ENCODE measurements around the gene ALK.

The ALK gene

DNA sequence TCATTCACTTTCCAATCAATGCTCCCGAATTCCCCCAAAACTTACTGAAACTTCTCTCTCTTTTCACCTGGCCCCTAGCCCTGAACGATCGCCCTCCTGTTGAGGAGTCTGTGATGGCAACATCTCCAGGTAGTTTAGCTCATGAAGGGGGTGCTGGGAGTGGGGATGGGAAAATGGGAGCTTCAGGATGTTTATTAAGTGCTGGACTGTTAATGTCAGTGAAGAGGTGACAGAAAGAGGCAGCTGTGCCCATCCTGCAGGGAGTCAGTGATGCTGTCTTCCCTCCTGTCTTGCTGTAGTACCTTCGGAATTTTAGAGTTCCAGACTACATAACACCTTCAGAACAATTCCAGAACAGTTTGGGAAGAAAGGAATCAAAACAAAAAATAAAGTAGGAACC lies 308.8 kb downstream of the ALK start:
- no peaks in the 10 kb centered on the region for H3K36me3 ChIP-seq (ENCODE audit: control insufficient read depth, insufficient read depth, low read length)
- no peak overlapping the region for H3K4me3 ChIP-seq (ENCODE audit: low read depth, low read length)
- no peaks in the 10 kb centered on the region for H3K9me3 ChIP-seq (ENCODE audit: control insufficient read depth, insufficient read depth, low read length)
- 0 out of 2 replicates have a peak, but pooled peaks cover 3% of the 10 kb centered on the region for H3K4me1 ChIP-seq (ENCODE audit: control insufficient read depth, insufficient read depth, low read length)
- H3K9ac ChIP-seq (ENCODE audit: low read depth, low read length) = no peak overlapping the region
- no peaks in the 10 kb centered on the region for H3K27me3 ChIP-seq (ENCODE audit: control insufficient read depth, insufficient read depth, low read length)
- H3K27ac ChIP-seq (ENCODE audit: low read depth, low read length) = no peak overlapping the region

DNA sequence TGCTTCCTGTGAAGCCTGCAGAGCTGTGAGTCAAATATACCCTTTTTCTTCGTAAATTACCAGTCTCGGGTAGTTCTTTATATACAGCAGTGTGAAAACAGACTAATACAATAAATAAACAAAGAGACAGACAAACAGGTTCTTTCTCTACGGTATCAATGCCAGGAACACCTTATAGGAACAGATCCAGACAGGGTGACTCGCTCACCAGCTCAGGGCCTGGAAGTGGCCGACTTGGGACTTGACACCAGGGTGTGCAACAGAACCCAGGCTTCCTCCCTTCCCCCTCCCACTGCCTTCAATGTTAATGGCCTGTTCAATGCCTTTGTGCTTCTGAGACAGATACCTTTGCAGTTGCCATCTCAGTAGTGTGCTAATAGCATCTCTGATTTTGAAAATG lies 309.5 kb downstream of the ALK start:
- H3K27ac ChIP-seq (ENCODE audit: low read depth, low read length) = no peak overlapping the region
- H3K4me3 ChIP-seq (ENCODE audit: low read depth, low read length) = no peak overlapping the region
- no peaks in the 10 kb centered on the region for H3K9me3 ChIP-seq (ENCODE audit: control insufficient read depth, insufficient read depth, low read length)
- no peaks in the 10 kb centered on the region for H3K27me3 ChIP-seq (ENCODE audit: control insufficient read depth, insufficient read depth, low read length)
- H3K9ac ChIP-seq (ENCODE audit: low read depth, low read length) = no peak overlapping the region
- peaks cover 4% of the 10 kb centered on the region; the same call in 1 of the 2 replicates for H3K4me1 ChIP-seq (ENCODE audit: control insufficient read depth, insufficient read depth, low read length)
- no peaks in the 10 kb centered on the region for H3K36me3 ChIP-seq (ENCODE audit: control insufficient read depth, insufficient read depth, low read length)

DNA sequence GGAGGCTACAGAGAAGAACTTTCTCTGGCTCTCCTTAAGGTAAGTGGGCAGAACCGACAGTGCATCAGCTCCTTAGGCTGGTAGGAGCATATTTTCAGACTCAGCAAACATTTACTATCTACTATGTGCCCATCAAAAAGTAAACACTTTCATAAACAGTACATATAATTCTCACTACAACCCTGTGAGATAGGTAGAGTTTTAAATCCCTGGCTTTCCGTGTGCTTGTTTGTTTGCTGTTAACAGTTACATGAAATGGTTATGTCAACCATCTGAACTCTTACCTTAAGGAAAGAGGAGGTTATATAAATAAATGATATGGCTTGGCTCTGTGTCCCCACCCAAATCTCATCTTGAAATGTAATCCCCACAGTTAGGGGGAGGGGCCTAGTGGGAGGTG lies 310.1 kb downstream of the ALK start:
- Histone ChIP-seq H3K4me3 (ENCODE audit: low read depth, low read length) (no peak overlapping the region), H3K9me3 (ENCODE audit: control insufficient read depth, insufficient read depth, low read length) (no peaks in the 10 kb centered on the region), H3K9ac (ENCODE audit: low read depth, low read length) (no peak overlapping the region), H3K27ac (ENCODE audit: low read depth, low read length) (no peak overlapping the region), H3K36me3 (ENCODE audit: control insufficient read depth, insufficient read depth, low read length) (no peaks in the 10 kb centered on the region), H3K4me1 (ENCODE audit: control insufficient read depth, insufficient read depth, low read length) (peaks cover 7% of the 10 kb centered on the region; the same call in 1 of the 2 replicates), H3K27me3 (ENCODE audit: control insufficient read depth, insufficient read depth, low read length) (no peaks in the 10 kb centered on the region)

GRCh38 chr2:29610569-29610968 lies 310.8 kb downstream of the ALK start:
- no peaks in the 10 kb centered on the region for H3K27me3 ChIP-seq (ENCODE audit: control insufficient read depth, insufficient read depth, low read length)
- H3K4me3 ChIP-seq (ENCODE audit: low read depth, low read length) = no peak overlapping the region
- H3K9ac ChIP-seq (ENCODE audit: low read depth, low read length) = no peak overlapping the region
- no peaks in the 10 kb centered on the region for H3K36me3 ChIP-seq (ENCODE audit: control insufficient read depth, insufficient read depth, low read length)
- peaks cover 7% of the 10 kb centered on the region; the same call in 1 of the 2 replicates for H3K4me1 ChIP-seq (ENCODE audit: control insufficient read depth, insufficient read depth, low read length)
- H3K27ac ChIP-seq (ENCODE audit: low read depth, low read length) = no peak overlapping the region
- H3K9me3 ChIP-seq (ENCODE audit: control insufficient read depth, insufficient read depth, low read length) = no peaks in the 10 kb centered on the region

- H3K36me3 ChIP-seq (ENCODE audit: control insufficient read depth, insufficient read depth, low read length) = no peaks in the 10 kb centered on the region
- H3K27ac ChIP-seq (ENCODE audit: low read depth, low read length) = no peak overlapping the region
- H3K4me3 ChIP-seq (ENCODE audit: low read depth, low read length) = no peak overlapping the region
- H3K9me3 ChIP-seq (ENCODE audit: control insufficient read depth, insufficient read depth, low read length) = no peaks in the 10 kb centered on the region
- no peak overlapping the region for H3K9ac ChIP-seq (ENCODE audit: low read depth, low read length)
- H3K27me3 ChIP-seq (ENCODE audit: control insufficient read depth, insufficient read depth, low read length) = no peaks in the 10 kb centered on the region
- H3K4me1 ChIP-seq (ENCODE audit: control insufficient read depth, insufficient read depth, low read length) = peaks cover 24% of the 10 kb centered on the region
These were observed 314.4 kb downstream of the ALK start for GRCh38 chr2:29607038-29607420.

DNA sequence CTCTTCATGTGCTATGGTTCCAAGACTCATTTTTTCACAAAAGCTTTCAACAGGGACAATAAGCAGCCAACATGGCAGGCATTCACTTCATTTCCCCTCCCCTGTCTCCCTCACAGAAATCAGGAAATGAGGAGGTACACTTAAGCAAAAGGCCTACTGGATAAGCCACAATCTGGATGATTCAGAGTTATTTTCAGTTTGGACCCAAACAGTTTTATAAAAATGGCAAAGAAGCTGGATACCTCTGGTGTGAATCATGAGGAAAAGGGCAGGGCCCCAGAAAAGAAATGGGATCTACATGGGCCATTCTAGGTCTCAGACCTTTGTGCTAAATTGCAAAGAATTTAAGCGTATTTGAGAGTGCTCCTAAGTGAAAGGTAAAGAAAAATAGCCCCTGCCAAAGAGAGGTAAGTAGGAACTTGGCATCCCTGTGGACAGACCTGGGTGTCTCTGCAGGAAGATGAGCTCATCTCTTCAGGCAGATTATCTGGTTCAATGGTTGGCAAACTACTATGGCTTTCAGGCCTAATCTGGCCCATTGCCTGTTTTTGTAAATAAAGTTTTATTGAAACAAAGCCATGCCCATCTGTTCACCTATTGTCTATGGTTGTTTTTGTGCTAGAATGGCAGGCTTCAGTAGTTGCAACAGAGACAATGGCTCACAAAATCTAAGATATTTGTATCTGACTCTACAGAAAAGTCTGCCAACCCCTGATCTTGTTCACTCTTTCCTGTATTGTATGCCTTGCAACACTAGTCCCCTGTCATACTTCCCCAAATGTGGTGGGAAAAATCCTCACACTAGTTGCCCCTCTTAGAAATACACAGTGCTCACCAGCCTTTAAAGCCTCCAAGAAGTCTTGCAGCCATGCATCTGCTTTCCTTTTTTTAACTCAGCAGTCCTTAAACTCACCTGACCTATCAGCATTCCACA lies 315.0 kb downstream of the ALK start:
- Histone ChIP-seq H3K27me3 (ENCODE audit: control insufficient read depth, insufficient read depth, low read length) (no peaks in the 10 kb centered on the region), H3K9me3 (ENCODE audit: control insufficient read depth, insufficient read depth, low read length) (no peaks in the 10 kb centered on the region), H3K4me1 (ENCODE audit: control insufficient read depth, insufficient read depth, low read length) (peaks cover 24% of the 10 kb centered on the region), H3K27ac (ENCODE audit: low read depth, low read length) (no peak overlapping the region), H3K4me3 (ENCODE audit: low read depth, low read length) (no peak overlapping the region), H3K9ac (ENCODE audit: low read depth, low read length) (no peak overlapping the region), H3K36me3 (ENCODE audit: control insufficient read depth, insufficient read depth, low read length) (no peaks in the 10 kb centered on the region)

- H3K4me3 ChIP-seq (ENCODE audit: low read depth, low read length) = no peak overlapping the region
- no peaks in the 10 kb centered on the region for H3K27me3 ChIP-seq (ENCODE audit: control insufficient read depth, insufficient read depth, low read length)
- no peaks in the 10 kb centered on the region for H3K36me3 ChIP-seq (ENCODE audit: control insufficient read depth, insufficient read depth, low read length)
- H3K9ac ChIP-seq (ENCODE audit: low read depth, low read length) = no peak overlapping the region
- H3K27ac ChIP-seq (ENCODE audit: low read depth, low read length) = peak overlapping the region; percentile 74
- H3K9me3 ChIP-seq (ENCODE audit: control insufficient read depth, insufficient read depth, low read length) = no peaks in the 10 kb centered on the region
- H3K4me1 ChIP-seq (ENCODE audit: control insufficient read depth, insufficient read depth, low read length) = peaks cover 24% of the 10 kb centered on the region
These were observed 318.0 kb downstream of the ALK start for GRCh38 chr2:29603341-29603740.

GRCh38 chr2:29601872-29602271 lies 319.5 kb downstream of the ALK start:
- Histone ChIP-seq H3K9me3 (ENCODE audit: control insufficient read depth, insufficient read depth, low read length) (no peaks in the 10 kb centered on the region), H3K36me3 (ENCODE audit: control insufficient read depth, insufficient read depth, low read length) (no peaks in the 10 kb centered on the region), H3K4me3 (ENCODE audit: low read depth, low read length) (no peak overlapping the region), H3K9ac (ENCODE audit: low read depth, low read length) (no peak overlapping the region), H3K27me3 (ENCODE audit: control insufficient read depth, insufficient read depth, low read length) (no peaks in the 10 kb centered on the region), H3K4me1 (ENCODE audit: control insufficient read depth, insufficient read depth, low read length) (peaks cover 22% of the 10 kb centered on the region), H3K27ac (ENCODE audit: low read depth, low read length) (no peak overlapping the region)

GRCh38 chr2:29601321-29601720 lies 320.1 kb downstream of the ALK start:
- Histone ChIP-seq H3K9me3 (ENCODE audit: control insufficient read depth, insufficient read depth, low read length) (no peaks in the 10 kb centered on the region), H3K4me1 (ENCODE audit: control insufficient read depth, insufficient read depth, low read length) (peaks cover 19% of the 10 kb centered on the region), H3K27ac (ENCODE audit: low read depth, low read length) (no peak overlapping the region), H3K9ac (ENCODE audit: low read depth, low read length) (no peak overlapping the region), H3K4me3 (ENCODE audit: low read depth, low read length) (no peak overlapping the region), H3K27me3 (ENCODE audit: control insufficient read depth, insufficient read depth, low read length) (no peaks in the 10 kb centered on the region), H3K36me3 (ENCODE audit: control insufficient read depth, insufficient read depth, low read length) (no peaks in the 10 kb centered on the region)

DNA sequence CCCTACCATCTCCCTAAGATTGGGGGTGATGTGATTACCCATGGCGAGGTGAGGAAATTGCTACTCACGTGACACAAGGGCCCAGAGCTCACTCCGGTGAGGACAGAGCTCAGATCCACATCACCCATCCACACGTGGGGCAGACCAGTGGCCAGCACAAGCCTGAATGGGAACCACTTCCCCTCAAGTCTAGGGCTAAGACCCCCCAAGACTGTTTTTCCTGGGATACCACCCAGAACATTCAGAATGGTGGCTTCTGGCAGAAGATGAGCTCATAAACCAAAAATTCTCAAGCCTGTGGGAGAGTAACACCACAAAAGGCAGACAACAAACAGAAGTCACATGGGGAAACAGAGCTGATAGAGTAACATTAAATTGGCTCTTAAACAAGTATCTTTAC lies 321.4 kb downstream of the ALK start:
- H3K9ac ChIP-seq (ENCODE audit: low read depth, low read length) = no peak overlapping the region
- H3K9me3 ChIP-seq (ENCODE audit: control insufficient read depth, insufficient read depth, low read length) = no peaks in the 10 kb centered on the region
- no peaks in the 10 kb centered on the region for H3K36me3 ChIP-seq (ENCODE audit: control insufficient read depth, insufficient read depth, low read length)
- H3K4me3 ChIP-seq (ENCODE audit: low read depth, low read length) = no peak overlapping the region
- H3K27me3 ChIP-seq (ENCODE audit: control insufficient read depth, insufficient read depth, low read length) = no peaks in the 10 kb centered on the region
- no peak overlapping the region for H3K27ac ChIP-seq (ENCODE audit: low read depth, low read length)
- peaks cover 19% of the 10 kb centered on the region for H3K4me1 ChIP-seq (ENCODE audit: control insufficient read depth, insufficient read depth, low read length)

DNA sequence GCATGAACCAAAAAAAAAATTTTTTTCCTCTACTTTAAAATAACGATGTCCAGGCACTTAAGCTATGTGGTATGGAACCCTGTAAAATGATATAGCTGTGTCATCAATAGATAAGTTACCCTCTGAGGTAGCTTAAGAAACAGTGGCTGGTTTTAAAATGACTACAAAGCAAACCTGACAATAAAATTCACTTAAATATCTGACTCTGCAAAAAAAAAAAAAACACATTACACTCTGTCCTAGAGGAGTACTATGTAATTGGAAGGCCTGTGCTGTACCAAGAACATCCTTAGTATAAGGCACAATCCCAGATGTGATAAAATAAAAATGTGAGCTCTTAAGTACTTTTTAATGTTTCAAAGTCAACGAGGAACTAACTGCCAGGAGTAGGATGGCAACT lies 322.4 kb downstream of the ALK start:
- Histone ChIP-seq H3K36me3 (ENCODE audit: control insufficient read depth, insufficient read depth, low read length) (no peaks in the 10 kb centered on the region), H3K9ac (ENCODE audit: low read depth, low read length) (no peak overlapping the region), H3K4me3 (ENCODE audit: low read depth, low read length) (no peak overlapping the region), H3K9me3 (ENCODE audit: control insufficient read depth, insufficient read depth, low read length) (no peaks in the 10 kb centered on the region), H3K27me3 (ENCODE audit: control insufficient read depth, insufficient read depth, low read length) (no peaks in the 10 kb centered on the region), H3K4me1 (ENCODE audit: control insufficient read depth, insufficient read depth, low read length) (peaks cover 14% of the 10 kb centered on the region), H3K27ac (ENCODE audit: low read depth, low read length) (no peak overlapping the region)

All from HUES48 (cell line).